ENCODE measurements around the gene CELF4.

The CELF4 gene

GRCh38 chr18:37590346-37590745 is 24.7 kb upstream of the CELF4 start:
- H3K9me3 ChIP-seq (ENCODE audit: control insufficient read depth in 5 of 5, low read length in 5 of 5) = peaks cover 0 to 9% (median 6%) of the 10 kb centered on the region in 5 donors
- H3K36me3 ChIP-seq (ENCODE audit: control insufficient read depth in 5 of 5, insufficient read depth in 5 of 5, low read length in 5 of 5) = no peaks in the 10 kb centered on the region
- H3K27ac ChIP-seq (ENCODE audit: low read depth, low read length) = no peak overlapping the region
- no peaks in the 10 kb centered on the region for H3K4me1 ChIP-seq (ENCODE audit: control insufficient read depth in 5 of 5, insufficient read depth in 5 of 5, low read length in 5 of 5)
- no peak overlapping the region for H3K9ac ChIP-seq (ENCODE audit: low read length in 5 of 5)
- no peak overlapping the region for H3K4me3 ChIP-seq (ENCODE audit: low read depth in 1 of 5, low read length in 5 of 5)
- no peaks in the 10 kb centered on the region for H3K27me3 ChIP-seq (ENCODE audit: control insufficient read depth in 5 of 5, insufficient read depth in 4 of 5, low read length in 5 of 5)

DNA sequence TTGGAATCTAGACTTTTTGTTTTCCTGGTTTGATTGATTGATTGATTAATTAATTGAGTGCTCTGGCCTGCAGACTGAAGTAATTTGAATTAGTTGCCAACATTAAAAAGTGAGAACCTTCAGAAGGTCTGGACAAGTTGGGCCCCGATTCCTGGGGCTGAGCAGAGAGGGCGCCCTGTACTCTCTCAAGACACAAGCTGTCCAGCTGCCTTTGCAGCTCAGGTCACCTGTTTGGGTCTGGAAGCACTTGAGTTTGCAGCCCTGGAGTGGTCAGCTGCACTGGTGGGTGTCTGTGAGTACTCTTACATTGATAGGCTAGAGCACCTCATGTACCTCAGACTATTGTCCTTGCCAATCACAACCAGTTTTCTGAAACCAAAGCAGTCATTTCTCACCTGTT is 22.7 kb upstream of the CELF4 start:
- H3K9ac ChIP-seq (ENCODE audit: low read length in 5 of 5) = no peak overlapping the region
- peaks cover 0 to 9% (median 6%) of the 10 kb centered on the region in 5 donors for H3K9me3 ChIP-seq (ENCODE audit: control insufficient read depth in 5 of 5, low read length in 5 of 5)
- no peak overlapping the region for H3K27ac ChIP-seq (ENCODE audit: low read depth, low read length)
- no peaks in the 10 kb centered on the region for H3K4me1 ChIP-seq (ENCODE audit: control insufficient read depth in 5 of 5, insufficient read depth in 5 of 5, low read length in 5 of 5)
- H3K27me3 ChIP-seq (ENCODE audit: control insufficient read depth in 5 of 5, insufficient read depth in 4 of 5, low read length in 5 of 5) = no peaks in the 10 kb centered on the region
- H3K36me3 ChIP-seq (ENCODE audit: control insufficient read depth in 5 of 5, insufficient read depth in 5 of 5, low read length in 5 of 5) = no peaks in the 10 kb centered on the region
- no peak overlapping the region for H3K4me3 ChIP-seq (ENCODE audit: low read depth in 1 of 5, low read length in 5 of 5)

- Histone ChIP-seq H3K9me3 (ENCODE audit: control insufficient read depth in 5 of 5, low read length in 5 of 5) (peaks cover 0 to 9% (median 6%) of the 10 kb centered on the region in 5 donors), H3K27ac (ENCODE audit: low read depth, low read length) (no peak overlapping the region), H3K4me1 (ENCODE audit: control insufficient read depth in 5 of 5, insufficient read depth in 5 of 5, low read length in 5 of 5) (no peaks in the 10 kb centered on the region), H3K27me3 (ENCODE audit: control insufficient read depth in 5 of 5, insufficient read depth in 4 of 5, low read length in 5 of 5) (no peaks in the 10 kb centered on the region), H3K36me3 (ENCODE audit: control insufficient read depth in 5 of 5, insufficient read depth in 5 of 5, low read length in 5 of 5) (no peaks in the 10 kb centered on the region), H3K4me3 (ENCODE audit: low read depth in 1 of 5, low read length in 5 of 5) (no peak overlapping the region), H3K9ac (ENCODE audit: low read length in 5 of 5) (no peak overlapping the region)
These were observed 21.1 kb upstream of the CELF4 start for GRCh38 chr18:37586656-37587225.

DNA sequence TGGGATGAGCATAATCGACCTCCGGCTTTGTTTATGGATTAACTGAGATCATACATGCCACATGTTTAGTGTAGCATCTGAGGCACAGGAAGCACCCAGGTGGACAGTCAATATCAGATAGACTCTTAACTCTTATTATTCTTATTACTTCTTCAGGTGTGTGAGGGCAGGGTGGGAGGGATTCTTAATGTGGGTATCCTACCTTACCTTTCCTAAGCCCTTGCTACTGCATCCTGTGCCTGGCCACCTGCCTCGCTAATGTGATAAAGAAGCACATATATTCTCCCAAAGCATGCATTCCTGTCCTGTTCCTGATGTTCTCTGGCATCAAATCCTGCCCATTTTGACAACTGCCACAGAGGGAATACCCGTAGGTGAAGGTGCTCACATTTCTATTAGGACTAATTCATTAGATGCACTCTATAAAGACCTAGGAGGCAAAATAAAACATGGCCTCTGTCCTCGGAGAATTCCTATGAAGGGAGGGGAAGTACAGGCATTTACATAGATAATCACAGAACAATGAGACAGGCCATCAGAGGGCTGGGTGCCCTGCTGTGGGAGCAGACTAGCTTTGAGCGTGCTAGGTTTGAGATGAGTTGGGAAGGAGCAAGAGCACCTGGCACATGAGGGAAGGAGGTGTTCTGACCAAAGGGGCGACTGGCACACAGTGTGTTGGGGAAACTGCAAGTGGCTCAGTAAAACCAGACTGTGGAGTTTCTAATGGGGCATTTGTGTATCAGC is 19.5 kb upstream of the CELF4 start:
- no peaks in the 10 kb centered on the region for H3K36me3 ChIP-seq (ENCODE audit: control insufficient read depth in 5 of 5, insufficient read depth in 5 of 5, low read length in 5 of 5)
- H3K9ac ChIP-seq (ENCODE audit: low read length in 5 of 5) = no peak overlapping the region
- H3K9me3 ChIP-seq (ENCODE audit: control insufficient read depth in 5 of 5, low read length in 5 of 5) = peaks cover 0 to 2% (median under 1%) of the 10 kb centered on the region in 5 donors

GRCh38 chr18:37584217-37584616 is 18.6 kb upstream of the CELF4 start:
- no peak overlapping the region for H3K4me3 ChIP-seq (ENCODE audit: low read depth in 1 of 5, low read length in 5 of 5)
- H3K9ac ChIP-seq (ENCODE audit: low read length in 5 of 5) = no peak overlapping the region
- H3K4me1 ChIP-seq (ENCODE audit: control insufficient read depth in 5 of 5, insufficient read depth in 5 of 5, low read length in 5 of 5) = peaks cover 0 to 2% (median 0%) of the 10 kb centered on the region in 5 donors
- H3K9me3 ChIP-seq (ENCODE audit: control insufficient read depth in 5 of 5, low read length in 5 of 5) = no peaks in the 10 kb centered on the region
- peaks cover 0 to 4% (median 0%) of the 10 kb centered on the region in 5 donors for H3K27me3 ChIP-seq (ENCODE audit: control insufficient read depth in 5 of 5, insufficient read depth in 4 of 5, low read length in 5 of 5)
- no peaks in the 10 kb centered on the region for H3K36me3 ChIP-seq (ENCODE audit: control insufficient read depth in 5 of 5, insufficient read depth in 5 of 5, low read length in 5 of 5)
- H3K27ac ChIP-seq (ENCODE audit: low read depth, low read length) = no peak overlapping the region

More for the DNA sequence above, 19.5 kb upstream of the CELF4 start:
- peaks cover 0 to 4% (median 0%) of the 10 kb centered on the region in 5 donors for H3K27me3 ChIP-seq (ENCODE audit: control insufficient read depth in 5 of 5, insufficient read depth in 4 of 5, low read length in 5 of 5)
- no peaks in the 10 kb centered on the region for H3K4me1 ChIP-seq (ENCODE audit: control insufficient read depth in 5 of 5, insufficient read depth in 5 of 5, low read length in 5 of 5)
- H3K27ac ChIP-seq (ENCODE audit: low read depth, low read length) = no peak overlapping the region
- no peak overlapping the region for H3K4me3 ChIP-seq (ENCODE audit: low read depth in 1 of 5, low read length in 5 of 5)

DNA sequence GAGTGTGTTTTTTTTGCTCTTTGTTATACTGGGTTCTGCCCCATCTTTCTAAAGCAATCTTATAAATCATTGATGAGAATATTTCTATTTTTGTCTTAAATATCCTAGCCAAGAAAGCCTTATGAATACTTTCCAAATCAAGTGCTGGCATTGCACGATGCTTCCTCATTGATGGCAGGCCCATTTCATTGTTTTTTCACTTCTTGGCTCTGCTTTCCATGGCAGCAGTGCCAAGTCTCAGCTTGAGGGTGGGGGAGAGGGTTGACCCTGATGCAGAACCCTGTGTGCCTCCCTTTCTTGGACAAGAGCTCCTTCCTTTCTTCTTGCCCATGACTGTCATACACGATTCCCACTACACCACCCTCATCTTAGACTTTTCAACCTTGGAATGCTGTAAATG is 16.7 kb upstream of the CELF4 start:
- H3K9me3 ChIP-seq (ENCODE audit: control insufficient read depth in 5 of 5, low read length in 5 of 5) = no peaks in the 10 kb centered on the region
- H3K4me3 ChIP-seq (ENCODE audit: low read depth in 1 of 5, low read length in 5 of 5) = no peak overlapping the region
- H3K27ac ChIP-seq (ENCODE audit: low read depth, low read length) = no peak overlapping the region
- peaks cover 0 to 11% (median 4%) of the 10 kb centered on the region in 5 donors for H3K27me3 ChIP-seq (ENCODE audit: control insufficient read depth in 5 of 5, insufficient read depth in 4 of 5, low read length in 5 of 5)
- H3K36me3 ChIP-seq (ENCODE audit: control insufficient read depth in 5 of 5, insufficient read depth in 5 of 5, low read length in 5 of 5) = no peaks in the 10 kb centered on the region
- H3K9ac ChIP-seq (ENCODE audit: low read length in 5 of 5) = no peak overlapping the region
- peaks cover 0 to 18% (median 0%) of the 10 kb centered on the region in 5 donors for H3K4me1 ChIP-seq (ENCODE audit: control insufficient read depth in 5 of 5, insufficient read depth in 5 of 5, low read length in 5 of 5)

DNA sequence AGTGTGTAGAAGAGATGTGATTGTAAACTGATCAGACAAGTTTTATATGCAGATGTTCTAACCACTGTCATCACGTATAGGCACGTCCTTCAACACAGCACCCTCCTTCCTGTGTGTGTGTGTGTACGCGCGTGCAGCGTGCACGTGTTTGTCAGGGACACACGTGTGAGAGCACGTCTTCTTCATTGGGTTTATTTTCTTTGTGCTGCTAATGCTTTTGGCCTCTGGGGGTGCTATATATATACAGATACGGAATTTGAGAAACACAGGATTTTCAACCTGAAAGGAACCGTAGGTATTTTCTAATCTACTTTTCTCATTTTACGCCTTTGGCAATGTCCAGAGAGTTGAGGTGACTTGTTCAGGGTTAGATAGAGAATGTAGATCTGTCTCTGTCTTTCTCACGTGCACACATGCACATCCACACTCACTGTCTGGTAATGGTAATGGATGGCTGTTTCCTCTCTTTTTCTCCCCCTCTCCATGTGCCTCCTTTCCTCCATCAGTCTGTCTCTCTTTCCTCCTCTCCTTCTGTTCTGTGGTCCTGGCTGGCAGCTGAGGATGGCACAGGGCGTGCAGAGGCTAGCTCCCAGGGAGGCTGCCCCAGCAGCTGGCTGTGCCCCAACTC is 13.4 kb upstream of the CELF4 start:
- peaks cover 0 to 15% (median 4%) of the 10 kb centered on the region in 5 donors for H3K27me3 ChIP-seq (ENCODE audit: control insufficient read depth in 5 of 5, insufficient read depth in 4 of 5, low read length in 5 of 5)
- H3K36me3 ChIP-seq (ENCODE audit: control insufficient read depth in 5 of 5, insufficient read depth in 5 of 5, low read length in 5 of 5) = no peaks in the 10 kb centered on the region
- H3K9me3 ChIP-seq (ENCODE audit: control insufficient read depth in 5 of 5, low read length in 5 of 5) = no peaks in the 10 kb centered on the region
- H3K4me1 ChIP-seq (ENCODE audit: control insufficient read depth in 5 of 5, insufficient read depth in 5 of 5, low read length in 5 of 5) = peaks cover 0 to 24% (median 0%) of the 10 kb centered on the region in 5 donors
- H3K9ac ChIP-seq (ENCODE audit: low read length in 5 of 5) = no peak overlapping the region
- H3K27ac ChIP-seq (ENCODE audit: low read depth, low read length) = no peak overlapping the region
- no peak overlapping the region for H3K4me3 ChIP-seq (ENCODE audit: low read depth in 1 of 5, low read length in 5 of 5)

DNA sequence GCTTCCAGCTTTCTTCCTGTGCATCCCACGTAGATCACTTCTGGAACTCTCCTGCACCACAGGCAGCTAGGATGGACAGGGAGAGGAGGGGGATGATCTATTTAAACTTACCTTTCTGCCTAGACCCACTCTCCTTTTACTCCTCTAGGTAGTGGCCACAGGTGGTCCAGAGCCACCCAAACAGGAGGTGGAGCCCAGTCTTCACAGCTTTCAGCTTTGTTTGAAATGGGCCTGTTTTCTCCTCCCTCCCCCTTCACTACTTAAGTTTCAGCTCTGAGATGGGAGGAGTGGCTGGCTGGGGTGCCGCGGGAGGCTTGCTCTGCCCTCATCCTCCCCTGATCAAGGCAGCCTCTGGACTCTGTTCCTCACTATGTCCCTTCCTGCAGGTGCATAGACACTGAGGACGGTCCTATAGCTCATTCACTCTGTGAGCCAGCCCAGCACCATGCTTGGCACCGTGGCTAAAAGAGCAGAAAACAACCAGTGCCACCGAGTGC is 12.6 kb upstream of the CELF4 start:
- H3K4me3 ChIP-seq (ENCODE audit: low read depth in 1 of 5, low read length in 5 of 5) = no peak overlapping the region
- H3K27ac ChIP-seq (ENCODE audit: low read depth, low read length) = no peak overlapping the region
- peaks cover 0 to 15% (median 4%) of the 10 kb centered on the region in 5 donors for H3K27me3 ChIP-seq (ENCODE audit: control insufficient read depth in 5 of 5, insufficient read depth in 4 of 5, low read length in 5 of 5)
- no peak overlapping the region for H3K9ac ChIP-seq (ENCODE audit: low read length in 5 of 5)
- H3K4me1 ChIP-seq (ENCODE audit: control insufficient read depth in 5 of 5, insufficient read depth in 5 of 5, low read length in 5 of 5) = peaks cover 0 to 24% (median 0%) of the 10 kb centered on the region in 5 donors
- no peaks in the 10 kb centered on the region for H3K36me3 ChIP-seq (ENCODE audit: control insufficient read depth in 5 of 5, insufficient read depth in 5 of 5, low read length in 5 of 5)
- H3K9me3 ChIP-seq (ENCODE audit: control insufficient read depth in 5 of 5, low read length in 5 of 5) = no peaks in the 10 kb centered on the region

DNA sequence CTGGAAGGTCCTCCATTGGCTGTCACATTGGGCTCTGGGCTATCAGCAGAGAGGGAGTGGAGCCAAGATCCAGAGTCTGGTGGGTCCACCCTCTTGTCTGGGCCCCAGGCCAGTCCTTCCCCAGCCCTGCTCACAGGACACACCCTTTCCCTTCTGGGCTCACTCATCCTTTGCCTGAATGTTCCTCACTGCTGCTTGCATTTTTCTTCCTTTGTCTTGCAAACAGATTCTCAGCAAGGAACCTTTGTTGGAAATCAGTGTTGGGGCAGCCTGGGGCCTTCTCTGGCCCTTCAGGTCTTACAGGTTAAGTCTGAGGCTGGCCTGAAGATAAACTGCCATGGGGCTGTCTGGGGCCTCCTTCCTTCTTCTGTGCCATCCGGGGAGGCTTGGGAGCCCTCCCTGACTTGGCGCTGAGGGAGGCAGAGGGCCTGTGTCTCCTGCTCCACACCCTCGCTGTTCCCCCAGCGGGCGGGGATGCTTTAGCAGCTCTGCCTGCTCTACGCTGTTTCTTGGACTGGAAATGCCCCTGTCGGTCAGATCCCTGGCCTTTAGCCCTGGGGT is 11.5 kb upstream of the CELF4 start:
- H3K9me3 ChIP-seq (ENCODE audit: control insufficient read depth in 5 of 5, low read length in 5 of 5) = no peaks in the 10 kb centered on the region
- no peak overlapping the region for H3K4me3 ChIP-seq (ENCODE audit: low read depth in 1 of 5, low read length in 5 of 5)
- peaks cover 0 to 24% (median 0%) of the 10 kb centered on the region in 5 donors for H3K4me1 ChIP-seq (ENCODE audit: control insufficient read depth in 5 of 5, insufficient read depth in 5 of 5, low read length in 5 of 5)
- H3K27me3 ChIP-seq (ENCODE audit: control insufficient read depth in 5 of 5, insufficient read depth in 4 of 5, low read length in 5 of 5) = peaks cover 0 to 19% (median 4%) of the 10 kb centered on the region in 5 donors
- no peaks in the 10 kb centered on the region for H3K36me3 ChIP-seq (ENCODE audit: control insufficient read depth in 5 of 5, insufficient read depth in 5 of 5, low read length in 5 of 5)
- H3K27ac ChIP-seq (ENCODE audit: low read depth, low read length) = no peak overlapping the region
- no peak overlapping the region for H3K9ac ChIP-seq (ENCODE audit: low read length in 5 of 5)

Measured in subcutaneous abdominal adipose tissue (tissue), 5 donors.